Endothelial cell of umbilical vein (primary cell): ENCODE measurements around the gene TMEM87A. TPM values are rescaled to one million over a fixed set of nuclear protein-coding genes. Genes with fewer than 3 reads are reported as not detected.

Source experiments
- BruUV-seq: library from RNA; stranded (reverse); fragments of 400-500 nt; replicated peaks from 2 replicates; lab custom pipeline; 2021; lab: Mats Ljungman, UMichigan
- CTCF ChIA-PET: fragments of 300-600, 350-600 bp; sonication (Branson Sonifier 250); formaldehyde crosslinking; loops from one replicate; lab custom pipeline; 2021; ENCODE audit warnings: antibody characterized with exemption, inconsistent platforms; lab: Charles Lee
- POLR2A ChIA-PET: fragments of 300-600, 350-600 bp; sonication (Branson Sonifier 250); formaldehyde crosslinking; loops from one replicate; lab custom pipeline; 2021; ENCODE audit warnings: antibody characterized with exemption, inconsistent platforms; lab: Charles Lee
- DNase-seq: peaks from one replicate; pipeline ENCODE4 v3.0.0-alpha.2; 2011; ENCODE audit warnings: low read depth, low spot score
- FAIRE-seq: peaks from 2 replicates; lab custom pipeline; 2011; peaks lifted over from hg19 to GRCh38; lab: Jason Lieb, UNC
- H2AFZ ChIP-seq: 2 replicates; pipeline ENCODE4 v1.6.0; 2012; ENCODE audit warnings: low read depth, low read length, control low read depth, inconsistent platforms
- H3K27ac ChIP-seq: 2 replicates; pipeline ENCODE4 v1.5.1; 2011; ENCODE audit warnings: low read depth, mild to moderate bottlenecking, control low read depth, low read length, moderate library complexity; ENCODE audit not compliant: insufficient read depth
- H3K27me3 ChIP-seq, 2 experiments: 2 replicates each; pipeline versions ENCODE4 v1.6.0 to v1.6.1; 2011; ENCODE audit warnings: low read length in 2 of 2, mixed read lengths in 1 of 2; ENCODE audit not compliant: control insufficient read depth in 2 of 2, insufficient read depth in 2 of 2
- H3K36me3 ChIP-seq, 2 experiments: 2 replicates in 1 of 2; 3 replicates in 1 of 2; pipeline ENCODE4 v1.5.1; 2011; ENCODE audit warnings: low read length in 2 of 2, mild to moderate bottlenecking in 1 of 2, moderate library complexity in 1 of 2; ENCODE audit not compliant: control insufficient read depth in 2 of 2, insufficient read depth in 2 of 2; ENCODE audit errors: extremely low read depth in 1 of 2
- H3K4me1 ChIP-seq: 3 replicates; pipeline ENCODE4 v1.5.1; 2011; ENCODE audit warnings: mild to moderate bottlenecking, low read length; ENCODE audit not compliant: control insufficient read depth, insufficient read depth; ENCODE audit errors: extremely low read depth
- H3K4me2 ChIP-seq: 2 replicates; pipeline ENCODE4 v1.6.1; 2011; ENCODE audit warnings: low read length, control low read depth, mixed read lengths; ENCODE audit not compliant: insufficient read depth
- H3K4me3 ChIP-seq, 3 experiments: fragments of 200-600 bp in 1 of 3; sonication (generic), shearing (Covaris generic) in 1 of 3; replicated peaks in 1 of 3; 2 replicates each; pipeline ENCODE4 v1.5.1; 2011 to 2016; ENCODE audit warnings: control low read depth in 3 of 3, low read length in 3 of 3, mild to moderate bottlenecking in 2 of 3, inconsistent platforms in 1 of 3, low read depth in 1 of 3, moderate library complexity in 1 of 3; ENCODE audit not compliant: insufficient read depth in 1 of 3
- H3K79me2 ChIP-seq: 2 replicates; pipeline ENCODE4 v1.6.0; 2012; ENCODE audit warnings: low read length, inconsistent platforms; ENCODE audit not compliant: control insufficient read depth, insufficient read depth
- H3K9ac ChIP-seq: replicated peaks from 2 replicates; pipeline ENCODE3; 2011; ENCODE audit warnings: low read length, control low read depth; ENCODE audit not compliant: insufficient read depth; ENCODE audit errors: extremely low read depth
- H3K9me1 ChIP-seq: replicated peaks from 3 replicates; pipeline ENCODE4 v1.6.0; 2011; ENCODE audit warnings: mild to moderate bottlenecking, low read length; ENCODE audit not compliant: control insufficient read depth, insufficient read depth; ENCODE audit errors: extremely low read depth
- H3K9me3 ChIP-seq: replicated peaks from 2 replicates; pipeline ENCODE4 v1.5.1; 2012; ENCODE audit warnings: low read length, inconsistent platforms; ENCODE audit not compliant: control insufficient read depth, insufficient read depth
- H4K20me1 ChIP-seq: replicated peaks from 2 replicates; pipeline ENCODE3; 2011; ENCODE audit warnings: mild to moderate bottlenecking, low read length; ENCODE audit not compliant: control insufficient read depth, insufficient read depth; ENCODE audit errors: extremely low read depth
- CTCF ChIP-seq, 2 donors: IDR thresholded peaks; 1 replicate in 1 of 2; 2 replicates in 1 of 2; pipeline ENCODE4 v1.5.1; 2011; ENCODE audit warnings: low read length in 2 of 2, mild to moderate bottlenecking in 2 of 2, moderate library complexity in 2 of 2, control low read depth in 1 of 2, inconsistent platforms in 1 of 2, low read depth in 1 of 2; ENCODE audit not compliant: insufficient read depth in 1 of 2; ENCODE audit errors: extremely low read depth in 1 of 2
- EZH2 ChIP-seq: IDR thresholded peaks from 2 replicates; pipeline ENCODE4 v1.6.1; 2012; ENCODE audit warnings: borderline replicate concordance, low read depth, mild to moderate bottlenecking, moderate library complexity, low read length, inconsistent platforms; ENCODE audit not compliant: severe bottlenecking
- FOS ChIP-seq: IDR thresholded peaks from 2 replicates; pipeline ENCODE4 v1.6.1; 2011; ENCODE audit warnings: mild to moderate bottlenecking, low read length, moderate library complexity, borderline replicate concordance; ENCODE audit not compliant: insufficient read depth
- GATA2 ChIP-seq: IDR thresholded peaks from 2 replicates; pipeline ENCODE4 v1.7.0; 2011; ENCODE audit warnings: low read depth, mild to moderate bottlenecking, moderate library complexity, mixed read lengths, low read length; ENCODE audit not compliant: insufficient read length, insufficient read depth
- JUN ChIP-seq: IDR thresholded peaks from 2 replicates; pipeline ENCODE4 v1.6.1; 2011; ENCODE audit warnings: borderline replicate concordance, low read depth; ENCODE audit not compliant: insufficient read length, insufficient read depth
- MYC ChIP-seq: IDR thresholded peaks from one replicate; pipeline ENCODE4 v1.6.1; 2011; ENCODE audit warnings: mild to moderate bottlenecking, low read depth, low read length
- POLR2A ChIP-seq: IDR thresholded peaks from 2 replicates; pipeline ENCODE4 v1.6.1; 2012; ENCODE audit warnings: low read depth, mild to moderate bottlenecking, control low read depth, low read length
- POLR2AphosphoS5 ChIP-seq: IDR thresholded peaks from 2 replicates; pipeline ENCODE4 v1.6.1; 2012; ENCODE audit warnings: low read depth, mild to moderate bottlenecking, control low read depth, low read length, moderate library complexity; ENCODE audit not compliant: insufficient read depth
- dilution Hi-C: fragments of 300-500 bp; cut with MboI; formaldehyde crosslinking; loops from one replicate; pipeline ENCODE4 v1.15.0; 2019; ENCODE audit warnings: low sequenced_read_pairs; ENCODE audit not compliant: extremely low pct_ligation_motif_present
- intact Hi-C: fragments of 100-400 bp; cut with micrococcal nuclease; formaldehyde crosslinking; loops from one replicate; pipeline ENCODE4 v1.10.0; 2022
- polyA plus RNA-seq, 4 experiments: library from polyadenylated mRNA; depleted of rRNA in 3 of 4; stranded (reverse) in 3 of 4; unstranded in 1 of 4; fragments of >200 nt; gene quantifications; 2 replicates each; pipeline versions ENCODE4 v1.2.1 to v1.2.3, GENCODE V29; 2011 to 2012; ENCODE audit warnings: missing spikeins in 1 of 4
- total RNA-seq: library from RNA; stranded (reverse); gene quantifications from 2 replicates; pipeline ENCODE4 v1.2.3, GENCODE V29; 2021
- TF ChIP-seq, protein P1 (sequence below): IDR thresholded peaks from 2 replicates; pipeline ENCODE4 v1.6.1; 2011; ENCODE audit not compliant: insufficient read depth, insufficient read length

TMEM87A gene
- total and polyA plus RNA-seq, 2 donors (not counting 3 experiments of a cell fraction or from before 2014, with no cell fraction given), result 22.3 to 41.1 TPM

DNA sequence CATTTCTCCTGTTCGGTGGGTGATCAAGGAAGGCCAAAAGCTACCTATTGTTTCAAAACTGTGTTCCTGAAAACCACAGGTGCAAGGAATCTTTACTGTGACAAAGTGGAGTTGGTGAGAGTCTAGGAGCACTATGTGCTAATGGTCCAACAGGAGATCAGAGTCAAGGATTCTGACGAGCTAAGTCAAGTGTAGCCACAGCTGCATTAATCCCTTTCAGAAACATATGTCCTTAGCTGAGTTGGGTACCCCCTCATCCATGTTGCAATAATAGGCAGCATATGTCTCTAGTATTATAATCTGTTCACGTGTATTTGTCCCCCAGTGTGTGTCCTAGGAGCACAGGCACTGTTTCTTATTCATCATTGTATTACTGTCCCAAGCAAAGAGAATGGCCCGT is 66.8 kb downstream of the TMEM87A start:
- peaks cover 10% of the 10 kb centered on the region for H3K4me1 ChIP-seq
- no peak overlapping the region for H3K27ac ChIP-seq
- H3K9ac ChIP-seq, result no peak overlapping the region
- H3K4me3 ChIP-seq, result no peak overlapping the region
- ChIA-PET POLR2A (no interaction called here), CTCF (no interaction called here)
- BruUV-seq, result no TSS peak
- no peaks in the 10 kb centered on the region for H3K9me1 ChIP-seq
- dilution Hi-C loops (no loop called here), intact Hi-C loops (no loop called here)
- DNase-seq, result no peak
- FAIRE-seq, result no peak
- peaks cover 22% of the 10 kb centered on the region for H3K79me2 ChIP-seq
- no peak for TF ChIP-seq MYC
- TF ChIP-seq FOS, result no peak
- TF ChIP-seq GATA2, result no peak
- no peak for TF ChIP-seq JUN
- no peak for TF ChIP-seq POLR2A
- no peak for TF ChIP-seq POLR2AphosphoS5
- TF ChIP-seq, protein P1, sequence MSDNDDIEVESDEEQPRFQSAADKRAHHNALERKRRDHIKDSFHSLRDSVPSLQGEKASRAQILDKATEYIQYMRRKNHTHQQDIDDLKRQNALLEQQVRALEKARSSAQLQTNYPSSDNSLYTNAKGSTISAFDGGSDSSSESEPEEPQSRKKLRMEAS, result no peak
- TF ChIP-seq CTCF (IDR thresholded peaks at IDR 0.05; ENCODE audit: extremely low read depth in 1 of 2, insufficient read depth in 1 of 2, low read depth in 1 of 2, low read length in 2 of 2), result no peak
- TF ChIP-seq EZH2, result no peak
- H3K36me3 ChIP-seq, result peaks cover 4 to 6% of the 10 kb centered on the region in 2 experiments
- H4K20me1 ChIP-seq, result no peaks in the 10 kb centered on the region
- no peaks in the 10 kb centered on the region for H3K27me3 ChIP-seq
- no peaks in the 10 kb centered on the region for H3K9me3 ChIP-seq
- H3K4me2 ChIP-seq, result peak overlapping the region; percentile 94
- no peak overlapping the region for H2AFZ ChIP-seq
